ENCODE results near the gene OTOA. TPM values are rescaled to one million over a fixed set of nuclear protein-coding genes. Genes with fewer than 3 reads are reported as not detected.
"Not testable (repeated sequence)": the region's sequence is repeated elsewhere in the genome, so short reads cannot be mapped to it uniquely, and the experiment has no call there.

OTOA gene
- under 1 TPM; 0.32 to 0.33 TPM for total RNA-seq
- long read RNA-seq, donor 1 = 0 reads
- long read RNA-seq, donor 2 = 0 reads

GRCh38 chr16:21663889-21664647 lies at the start of gene OTOA:
Gene OTOA (plus strand): TSS chr16:21663968. CDS start chr16:21678515, 14,547 bp downstream.
- intact Hi-C loops (cut with DNase I) = loop anchor here in 1 of 2 donors (10.0 kb wide), 1 partner anchor 1541 kb away; no protein-coding TSS in a partner anchor
- DNase-seq (ENCODE audit: low spot score) = no peak

GRCh38 chr16:21614896-21615295 lies 48.9 kb upstream of the OTOA start:
- no peak for DNase-seq (ENCODE audit: low spot score)
- intact Hi-C loops (cut with DNase I) = loop anchor here in 1 of 2 donors (5.0 kb wide), 1 partner anchor 353 kb away; no protein-coding TSS in a partner anchor

- intact Hi-C loops (cut with DNase I) = no loop called here
- no peak for DNase-seq (ENCODE audit: low spot score)
Measured at GRCh38 chr16:21617607-21618006, 46.2 kb upstream of the OTOA start.

- intact Hi-C loops (cut with DNase I) = no loop called here
- DNase-seq (ENCODE audit: low spot score) = no peak
Measured at GRCh38 chr16:21618281-21618680, 45.5 kb upstream of the OTOA start.

GRCh38 chr16:21619765-21620425 lies 43.9 kb upstream of the OTOA start:
- intact Hi-C loops (cut with DNase I) = no loop called here
- DNase-seq (ENCODE audit: low spot score) = no peak

- DNase-seq (ENCODE audit: low spot score) = no peak
- intact Hi-C loops (cut with DNase I) = no loop called here
Measured at GRCh38 chr16:21620592-21620991, 43.2 kb upstream of the OTOA start.

GRCh38 chr16:21622545-21622944 lies 41.2 kb upstream of the OTOA start:
- no peak for DNase-seq (ENCODE audit: low spot score)
- intact Hi-C loops (cut with DNase I) = no loop called here

GRCh38 chr16:21625026-21625425 lies 38.7 kb upstream of the OTOA start:
- intact Hi-C loops (cut with DNase I) = no loop called here
- DNase-seq (ENCODE audit: low spot score) = no peak

GRCh38 chr16:21626659-21627277 lies 37.0 kb upstream of the OTOA start:
- intact Hi-C loops (cut with DNase I) = no loop called here
- no peak for DNase-seq (ENCODE audit: low spot score)

GRCh38 chr16:21628121-21628726 lies 35.5 kb upstream of the OTOA start:
- DNase-seq (ENCODE audit: low spot score) = no peak
- intact Hi-C loops (cut with DNase I) = no loop called here

- no peak for DNase-seq (ENCODE audit: low spot score)
- intact Hi-C loops (cut with DNase I) = no loop called here
Measured at GRCh38 chr16:21628772-21629171, 35.0 kb upstream of the OTOA start.

- DNase-seq (ENCODE audit: low spot score); intact Hi-C loops (cut with DNase I): not testable (repeated sequence)
Measured at GRCh38 chr16:21629616-21630539, 33.9 kb upstream of the OTOA start.

GRCh38 chr16:21630866-21631265 lies 32.9 kb upstream of the OTOA start:
- intact Hi-C loops (cut with DNase I); DNase-seq (ENCODE audit: low spot score): not testable (repeated sequence)

- intact Hi-C loops (cut with DNase I); DNase-seq (ENCODE audit: low spot score): not testable (repeated sequence)
Measured at GRCh38 chr16:21631376-21631775, 32.4 kb upstream of the OTOA start.

GRCh38 chr16:21631951-21632575 lies 31.7 kb upstream of the OTOA start:
- DNase-seq (ENCODE audit: low spot score); intact Hi-C loops (cut with DNase I): not testable (repeated sequence)

GRCh38 chr16:21634216-21634615 lies 29.6 kb upstream of the OTOA start:
- intact Hi-C loops (cut with DNase I) = no loop called here
- no peak for DNase-seq (ENCODE audit: low spot score)

- intact Hi-C loops (cut with DNase I) = loop anchor here in 1 of 2 donors (5.0 kb wide), 1 partner anchor 33 kb away; no protein-coding TSS in a partner anchor
- DNase-seq (ENCODE audit: low spot score) = not testable (repeated sequence)
Measured at GRCh38 chr16:21635694-21636093, 28.1 kb upstream of the OTOA start.
